Left ventricle myocardium inferior (tissue), 1 donor: Measurements from ENCODE around the gene PNLIPRP2. TPM values are rescaled to one million over a fixed set of nuclear protein-coding genes. Genes with fewer than 3 reads are reported as not detected.

ENCODE experiments used
- DNase-seq: peaks from one replicate; pipeline ENCODE4 v3.0.0-alpha.2; 2020
- H3K27ac ChIP-seq: fragments of 200-600 bp; replicated peaks from 2 replicates; pipeline ENCODE4 v1.8.0; 2021
- H3K27me3 ChIP-seq: fragments of 200-600 bp; 2 replicates; pipeline ENCODE4 v1.8.0; 2021; ENCODE audit warnings: low read depth
- H3K36me3 ChIP-seq: fragments of 200-600 bp; 2 replicates; pipeline ENCODE4 v1.8.0; 2021
- H3K4me1 ChIP-seq: fragments of 200-600 bp; 2 replicates; pipeline ENCODE4 v1.8.0; 2021
- H3K4me3 ChIP-seq: fragments of 200-600 bp; 2 replicates; pipeline ENCODE4 v1.8.0; 2021; ENCODE audit warnings: mild to moderate bottlenecking, moderate library complexity
- H3K9me3 ChIP-seq: fragments of 200-600 bp; replicated peaks from 2 replicates; pipeline ENCODE4 v1.8.0; 2021
- CTCF ChIP-seq: fragments of 200-600 bp; IDR thresholded peaks from 2 replicates; pipeline ENCODE4 v1.8.0; 2021; ENCODE audit warnings: antibody characterized with exemption, mild to moderate bottlenecking, borderline replicate concordance
- intact Hi-C: fragments of 100-400 bp; cut with micrococcal nuclease; formaldehyde crosslinking; loops from one replicate; pipeline ENCODE4 v1.11.0; 2022
- total RNA-seq: library from RNA; stranded (reverse); fragmentation: NEBNext Ultra II Directional; extraction: Animal tissue kit (Norgen Biotek cat#: 25700); gene quantifications from one replicate; pipeline ENCODE4 v1.2.1, GENCODE V29; 2021
- donor health status: DM: no; HTN: yes; CAD: no; lungs with severe emphysema.

The PNLIPRP2 gene
- total RNA-seq, 1 donor from 2014 or later, result not detected

DNA sequence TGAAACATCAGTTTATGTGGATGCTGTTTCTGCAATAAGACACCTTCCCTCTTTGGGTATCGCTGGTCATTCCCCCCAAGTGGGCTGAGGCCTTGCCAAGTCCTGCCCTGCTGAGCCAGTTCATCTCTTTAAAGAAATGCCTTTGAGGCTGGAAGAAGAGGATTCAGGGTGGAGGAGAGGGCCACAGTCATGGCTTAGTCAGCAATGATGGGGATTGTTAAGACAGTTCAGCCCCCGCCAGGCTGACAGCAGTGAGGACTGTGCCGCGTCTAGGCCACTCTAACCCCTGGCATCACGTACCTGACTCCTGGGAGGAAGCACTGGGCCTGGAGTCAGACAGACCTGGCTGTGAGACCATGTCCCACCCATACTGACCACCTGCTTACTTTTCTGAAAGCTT, 48.3 kb downstream of the PNLIPRP2 start:
- TF ChIP-seq CTCF, result no peak
- Histone ChIP-seq H3K4me3 (no peak overlapping the region), H3K9me3 (peaks cover 4% of the 10 kb centered on the region), H3K36me3 (peaks cover 20% of the 10 kb centered on the region), H3K27ac (no peak overlapping the region), H3K27me3 (peaks cover 43% of the 10 kb centered on the region), H3K4me1 (peaks cover 4% of the 10 kb centered on the region)
- intact Hi-C loops, result no loop called here
- DNase-seq, result no peak

GRCh38 chr10:116669832-116670644, 49.3 kb downstream of the PNLIPRP2 start:
- DNase-seq, result no peak
- Histone ChIP-seq H3K27ac (no peak overlapping the region), H3K4me1 (peaks cover 4% of the 10 kb centered on the region), H3K4me3 (peak overlapping the region; percentile 42), H3K36me3 (peaks cover 20% of the 10 kb centered on the region), H3K27me3 (peaks cover 37% of the 10 kb centered on the region), H3K9me3 (peaks cover 4% of the 10 kb centered on the region)
- intact Hi-C loops, result no loop called here
- TF ChIP-seq CTCF, result no peak

GRCh38 chr10:116670706-116671105, 50.0 kb downstream of the PNLIPRP2 start:
- Histone ChIP-seq H3K27me3 (peaks cover 37% of the 10 kb centered on the region), H3K36me3 (peaks cover 20% of the 10 kb centered on the region), H3K4me1 (peaks cover 4% of the 10 kb centered on the region), H3K9me3 (peaks cover 4% of the 10 kb centered on the region), H3K27ac (no peak overlapping the region), H3K4me3 (no peak overlapping the region)
- intact Hi-C loops, result no loop called here
- no peak for DNase-seq
- no peak for TF ChIP-seq CTCF

- intact Hi-C loops, result no loop called here
- H3K27ac ChIP-seq, result no peak overlapping the region
- peaks cover 4% of the 10 kb centered on the region for H3K9me3 ChIP-seq
- peaks cover 4% of the 10 kb centered on the region for H3K4me1 ChIP-seq
- H3K36me3 ChIP-seq, result peaks cover 20% of the 10 kb centered on the region
- DNase-seq, result no peak
- H3K4me3 ChIP-seq, result no peak overlapping the region
- no peak for TF ChIP-seq CTCF
- peaks cover 37% of the 10 kb centered on the region for H3K27me3 ChIP-seq
These were observed 50.6 kb downstream of the PNLIPRP2 start for GRCh38 chr10:116671274-116671926.

DNA sequence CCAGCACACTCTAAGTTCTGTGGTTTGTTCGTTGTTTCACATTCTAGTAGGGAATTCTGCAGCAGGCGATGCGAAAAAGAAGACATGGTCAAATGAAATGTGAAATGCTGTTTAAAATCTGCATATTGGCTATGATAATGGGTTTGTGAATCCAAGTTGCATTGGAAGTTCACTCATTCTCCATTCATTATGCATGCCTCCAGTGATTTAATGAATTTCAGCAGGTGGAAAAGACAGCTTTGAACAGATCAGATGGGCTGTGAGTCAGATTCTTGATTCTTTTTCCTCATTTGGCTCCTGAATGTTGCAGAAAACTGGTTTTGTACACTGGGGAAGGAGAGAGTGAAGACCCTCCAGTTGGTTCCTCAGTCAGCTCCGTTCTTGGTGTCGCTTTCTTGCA, 52.1 kb downstream of the PNLIPRP2 start:
- Histone ChIP-seq H3K4me1 (peaks cover 4% of the 10 kb centered on the region), H3K36me3 (peaks cover 26% of the 10 kb centered on the region), H3K27ac (no peak overlapping the region), H3K27me3 (peaks cover 27% of the 10 kb centered on the region), H3K4me3 (no peak overlapping the region), H3K9me3 (no peaks in the 10 kb centered on the region)
- no peak for DNase-seq
- TF ChIP-seq CTCF, result no peak
- intact Hi-C loops, result no loop called here
